Measurements from ENCODE around the gene CCNB3.

The CCNB3 gene, protein sequence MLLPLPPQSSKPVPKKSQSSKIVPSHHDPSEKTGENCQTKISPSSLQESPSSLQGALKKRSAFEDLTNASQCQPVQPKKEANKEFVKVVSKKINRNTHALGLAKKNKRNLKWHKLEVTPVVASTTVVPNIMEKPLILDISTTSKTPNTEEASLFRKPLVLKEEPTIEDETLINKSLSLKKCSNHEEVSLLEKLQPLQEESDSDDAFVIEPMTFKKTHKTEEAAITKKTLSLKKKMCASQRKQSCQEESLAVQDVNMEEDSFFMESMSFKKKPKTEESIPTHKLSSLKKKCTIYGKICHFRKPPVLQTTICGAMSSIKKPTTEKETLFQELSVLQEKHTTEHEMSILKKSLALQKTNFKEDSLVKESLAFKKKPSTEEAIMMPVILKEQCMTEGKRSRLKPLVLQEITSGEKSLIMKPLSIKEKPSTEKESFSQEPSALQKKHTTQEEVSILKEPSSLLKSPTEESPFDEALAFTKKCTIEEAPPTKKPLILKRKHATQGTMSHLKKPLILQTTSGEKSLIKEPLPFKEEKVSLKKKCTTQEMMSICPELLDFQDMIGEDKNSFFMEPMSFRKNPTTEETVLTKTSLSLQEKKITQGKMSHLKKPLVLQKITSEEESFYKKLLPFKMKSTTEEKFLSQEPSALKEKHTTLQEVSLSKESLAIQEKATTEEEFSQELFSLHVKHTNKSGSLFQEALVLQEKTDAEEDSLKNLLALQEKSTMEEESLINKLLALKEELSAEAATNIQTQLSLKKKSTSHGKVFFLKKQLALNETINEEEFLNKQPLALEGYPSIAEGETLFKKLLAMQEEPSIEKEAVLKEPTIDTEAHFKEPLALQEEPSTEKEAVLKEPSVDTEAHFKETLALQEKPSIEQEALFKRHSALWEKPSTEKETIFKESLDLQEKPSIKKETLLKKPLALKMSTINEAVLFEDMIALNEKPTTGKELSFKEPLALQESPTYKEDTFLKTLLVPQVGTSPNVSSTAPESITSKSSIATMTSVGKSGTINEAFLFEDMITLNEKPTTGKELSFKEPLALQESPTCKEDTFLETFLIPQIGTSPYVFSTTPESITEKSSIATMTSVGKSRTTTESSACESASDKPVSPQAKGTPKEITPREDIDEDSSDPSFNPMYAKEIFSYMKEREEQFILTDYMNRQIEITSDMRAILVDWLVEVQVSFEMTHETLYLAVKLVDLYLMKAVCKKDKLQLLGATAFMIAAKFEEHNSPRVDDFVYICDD (N-terminal part only)

DNA sequence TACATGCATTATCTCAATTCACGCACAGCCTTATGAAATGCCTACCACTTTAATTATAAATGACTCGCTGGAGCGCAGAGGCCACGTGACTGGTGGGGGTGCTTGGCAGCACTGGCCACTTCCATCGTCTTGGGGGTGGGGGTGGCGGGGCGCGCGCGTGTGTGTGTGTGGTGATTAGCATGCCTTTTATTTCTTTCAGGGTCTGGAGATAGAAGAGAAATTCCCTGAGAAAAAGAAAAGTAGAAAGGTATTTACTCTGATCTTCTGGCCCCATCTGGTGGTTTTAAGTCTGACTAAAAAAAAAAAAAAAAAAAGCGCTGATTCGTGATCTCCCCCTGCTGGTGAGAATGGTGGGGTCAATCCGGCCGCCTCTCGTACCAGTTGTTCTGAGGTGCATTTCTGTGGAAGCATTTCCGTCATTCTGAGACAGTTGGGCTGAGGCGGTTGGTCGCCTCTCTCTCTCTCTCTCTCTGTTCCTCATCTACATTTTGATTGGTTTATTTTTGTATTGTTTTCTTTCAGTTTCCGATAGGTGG is at the start of gene CCNB3:
CCNB3 (plus strand) TSS at position 402 of the 536 bp plus-strand sequence. CDS start 80,399 bp downstream, outside the sequence.
- Histone ChIP-seq H3K9me3 (ENCODE audit: control insufficient read depth, low read length) (no peaks in the 10 kb centered on the region), H3K27me3 (replicated peaks; ENCODE audit: control insufficient read depth, insufficient read depth, low read length) (peaks cover 18% of the 10 kb centered on the region), H3K4me1 (ENCODE audit: control insufficient read depth, insufficient read depth, low read length) (no peaks in the 10 kb centered on the region), H3K4me3 (ENCODE audit: low read length) (peak within 1 kb of the TSS; percentile 53), H3K9ac (ENCODE audit: low read length) (peak within 1 kb of the TSS; percentile 60), H3K36me3 (ENCODE audit: control insufficient read depth, insufficient read depth, low read length, severe bottlenecking) (no peaks in the 10 kb centered on the region)
- DNase-seq (ENCODE audit: low read depth), result peak; percentile 74

DNA sequence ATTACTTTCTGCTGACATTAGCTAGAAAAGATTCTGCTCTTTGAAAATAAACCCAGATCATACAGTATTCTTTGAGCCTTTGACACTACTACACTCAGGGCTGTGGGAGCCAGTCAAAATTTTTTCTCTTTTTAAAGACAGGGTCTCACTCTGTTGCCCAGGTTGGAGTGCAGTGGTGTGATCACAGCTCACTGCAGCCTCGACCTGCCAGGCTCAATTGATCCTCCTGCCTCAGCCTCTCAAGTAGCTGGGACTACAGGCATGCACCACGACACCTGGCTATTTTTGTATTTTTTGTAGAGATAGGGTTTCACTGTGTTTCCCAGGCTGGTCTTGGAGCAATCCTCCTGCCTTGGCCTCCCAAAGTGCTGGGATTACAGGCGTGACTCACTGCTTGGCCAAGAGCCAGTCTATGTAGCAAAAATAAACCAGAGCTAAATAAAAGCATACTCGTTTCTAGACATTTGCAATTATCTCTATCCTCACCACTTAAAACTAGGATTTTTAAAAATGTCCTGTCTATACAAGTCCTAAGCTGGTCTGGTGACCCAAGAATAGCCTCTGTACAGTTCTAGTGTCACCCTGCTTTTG is 46.9 kb upstream of the CCNB3 start:
- Histone ChIP-seq H3K27me3 (replicated peaks; ENCODE audit: control insufficient read depth, insufficient read depth, low read length) (peaks cover 20% of the 10 kb centered on the region), H3K4me1 (ENCODE audit: control insufficient read depth, insufficient read depth, low read length) (peaks cover 2% of the 10 kb centered on the region), H3K36me3 (ENCODE audit: control insufficient read depth, insufficient read depth, low read length, severe bottlenecking) (no peaks in the 10 kb centered on the region), H3K9me3 (ENCODE audit: control insufficient read depth, low read length) (peaks cover 8% of the 10 kb centered on the region), H3K4me3 (ENCODE audit: low read length) (no peak overlapping the region), H3K9ac (ENCODE audit: low read length) (no peak overlapping the region)
- DNase-seq (ENCODE audit: low read depth), result peak; percentile 6

DNA sequence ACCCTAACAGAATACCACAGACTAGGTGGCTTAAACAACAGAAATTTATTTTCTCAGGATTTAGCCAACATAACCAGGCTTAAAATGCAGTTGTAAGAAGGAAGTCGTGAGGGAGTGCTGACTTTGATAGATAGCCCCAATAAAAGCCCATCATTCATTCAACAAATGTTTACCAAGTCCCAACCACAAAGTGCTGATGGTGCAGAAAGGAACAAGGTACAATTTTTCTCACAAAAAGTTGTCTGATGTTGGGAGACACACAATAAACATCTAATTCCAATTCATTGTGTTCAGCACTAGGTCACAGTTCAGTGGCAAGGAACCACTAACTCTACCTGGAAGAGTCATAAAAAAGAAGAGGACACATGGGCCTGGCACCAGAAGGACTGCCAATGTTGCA is 46.0 kb upstream of the CCNB3 start:
- Histone ChIP-seq H3K9me3 (ENCODE audit: control insufficient read depth, low read length) (peaks cover 8% of the 10 kb centered on the region), H3K9ac (ENCODE audit: low read length) (no peak overlapping the region), H3K4me1 (ENCODE audit: control insufficient read depth, insufficient read depth, low read length) (no peaks in the 10 kb centered on the region), H3K27me3 (replicated peaks; ENCODE audit: control insufficient read depth, insufficient read depth, low read length) (peaks cover 20% of the 10 kb centered on the region), H3K36me3 (ENCODE audit: control insufficient read depth, insufficient read depth, low read length, severe bottlenecking) (no peaks in the 10 kb centered on the region), H3K4me3 (ENCODE audit: low read length) (no peak overlapping the region)
- no peak for DNase-seq (ENCODE audit: low read depth)

DNA sequence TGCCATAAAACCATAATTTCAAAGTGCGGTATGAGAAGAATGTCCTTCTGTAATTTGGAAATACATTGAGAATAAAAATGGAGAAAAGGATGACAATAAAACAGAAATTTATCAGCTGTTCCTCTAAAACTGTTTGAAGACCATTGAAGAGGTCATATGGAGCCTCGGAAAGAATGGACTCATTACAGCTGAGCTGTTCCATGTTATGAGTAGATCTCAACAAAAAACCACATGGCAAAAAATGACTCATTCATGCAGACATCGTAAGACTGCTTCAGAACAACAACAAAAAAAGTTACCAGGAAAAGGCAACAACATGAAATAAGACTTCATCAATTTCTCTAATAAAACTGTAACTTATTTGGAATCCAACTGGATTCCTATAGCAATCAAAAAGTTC is 43.4 kb upstream of the CCNB3 start:
- H3K9me3 ChIP-seq (ENCODE audit: control insufficient read depth, low read length), result peaks cover 3% of the 10 kb centered on the region
- H3K4me3 ChIP-seq (ENCODE audit: low read length), result no peak overlapping the region
- no peaks in the 10 kb centered on the region for H3K36me3 ChIP-seq (ENCODE audit: control insufficient read depth, insufficient read depth, low read length, severe bottlenecking)
- peak; percentile 4 for DNase-seq (ENCODE audit: low read depth)
- H3K9ac ChIP-seq (ENCODE audit: low read length), result no peak overlapping the region
- peaks cover 28% of the 10 kb centered on the region for H3K27me3 ChIP-seq (replicated peaks; ENCODE audit: control insufficient read depth, insufficient read depth, low read length)
- no peaks in the 10 kb centered on the region for H3K4me1 ChIP-seq (ENCODE audit: control insufficient read depth, insufficient read depth, low read length)

DNA sequence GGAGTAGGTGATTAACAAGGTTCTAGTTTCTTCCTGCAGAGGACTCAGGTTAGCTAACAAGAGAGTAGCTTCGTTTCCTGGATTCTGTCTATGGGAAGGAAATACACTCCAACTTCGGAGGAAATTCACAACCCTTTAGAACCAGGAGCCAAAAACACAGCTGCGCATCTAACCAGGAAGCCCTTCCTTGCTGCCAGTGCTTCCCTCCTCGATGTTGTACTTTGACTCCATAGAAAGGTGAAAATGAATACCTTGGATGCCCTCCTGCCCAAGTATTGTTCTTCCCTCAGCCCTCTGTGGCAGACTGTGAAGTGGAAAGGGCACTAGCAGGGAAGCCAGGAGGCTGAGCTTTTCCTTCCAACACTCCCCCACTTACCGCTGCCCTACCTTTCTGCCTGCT is 38.8 kb upstream of the CCNB3 start:
- Histone ChIP-seq H3K4me1 (ENCODE audit: control insufficient read depth, insufficient read depth, low read length) (no peaks in the 10 kb centered on the region), H3K9ac (ENCODE audit: low read length) (no peak overlapping the region), H3K36me3 (ENCODE audit: control insufficient read depth, insufficient read depth, low read length, severe bottlenecking) (no peaks in the 10 kb centered on the region), H3K27me3 (replicated peaks; ENCODE audit: control insufficient read depth, insufficient read depth, low read length) (peaks cover 31% of the 10 kb centered on the region), H3K9me3 (ENCODE audit: control insufficient read depth, low read length) (peaks cover 3% of the 10 kb centered on the region), H3K4me3 (ENCODE audit: low read length) (no peak overlapping the region)
- DNase-seq (ENCODE audit: low read depth), result no peak

DNA sequence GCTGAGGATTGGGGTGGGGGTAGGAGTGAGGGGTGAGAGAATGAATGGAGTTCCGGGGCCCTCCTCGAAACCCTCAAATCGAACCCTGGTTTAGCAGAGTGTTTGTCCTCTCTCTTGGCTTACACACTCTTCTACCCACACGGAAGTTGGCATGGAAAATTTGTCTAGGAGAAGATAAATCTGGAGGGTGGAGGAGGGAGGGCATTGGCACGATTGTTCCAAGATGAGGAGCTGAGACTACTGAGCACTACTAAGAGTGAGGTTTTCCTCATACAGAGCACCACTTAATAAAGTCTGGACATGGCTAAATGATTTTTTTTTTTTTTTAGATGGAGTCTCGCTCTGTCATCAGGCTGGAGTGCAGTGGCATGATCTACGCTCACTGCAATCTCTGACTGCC is 37.2 kb upstream of the CCNB3 start:
- no peak for DNase-seq (ENCODE audit: low read depth)
- no peak overlapping the region for H3K9ac ChIP-seq (ENCODE audit: low read length)
- H3K36me3 ChIP-seq (ENCODE audit: control insufficient read depth, insufficient read depth, low read length, severe bottlenecking), result no peaks in the 10 kb centered on the region
- no peak overlapping the region for H3K4me3 ChIP-seq (ENCODE audit: low read length)
- H3K4me1 ChIP-seq (ENCODE audit: control insufficient read depth, insufficient read depth, low read length), result no peaks in the 10 kb centered on the region
- H3K9me3 ChIP-seq (ENCODE audit: control insufficient read depth, low read length), result peaks cover 3% of the 10 kb centered on the region
- peaks cover 34% of the 10 kb centered on the region for H3K27me3 ChIP-seq (replicated peaks; ENCODE audit: control insufficient read depth, insufficient read depth, low read length)

DNA sequence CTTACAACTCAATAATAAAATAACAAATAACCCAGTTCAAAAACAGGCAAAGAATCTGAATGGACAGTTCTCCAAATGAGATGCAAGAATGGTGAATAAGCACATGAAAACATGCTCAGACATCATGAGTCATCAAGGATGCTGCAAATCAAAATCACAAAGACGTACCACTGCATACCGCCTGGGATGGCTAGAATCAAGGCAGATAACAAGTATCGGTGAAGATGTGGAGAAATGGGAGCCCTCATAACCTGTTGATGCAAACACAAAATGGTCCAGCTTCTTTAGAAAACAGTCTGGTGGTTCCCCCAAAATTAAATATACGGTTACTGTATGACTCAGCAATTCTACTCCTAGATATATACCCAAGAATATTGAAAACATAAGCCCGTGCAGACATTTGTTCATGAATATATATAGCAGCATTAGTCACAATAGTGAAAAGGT is 36.3 kb upstream of the CCNB3 start:
- no peak for DNase-seq (ENCODE audit: low read depth)

DNA sequence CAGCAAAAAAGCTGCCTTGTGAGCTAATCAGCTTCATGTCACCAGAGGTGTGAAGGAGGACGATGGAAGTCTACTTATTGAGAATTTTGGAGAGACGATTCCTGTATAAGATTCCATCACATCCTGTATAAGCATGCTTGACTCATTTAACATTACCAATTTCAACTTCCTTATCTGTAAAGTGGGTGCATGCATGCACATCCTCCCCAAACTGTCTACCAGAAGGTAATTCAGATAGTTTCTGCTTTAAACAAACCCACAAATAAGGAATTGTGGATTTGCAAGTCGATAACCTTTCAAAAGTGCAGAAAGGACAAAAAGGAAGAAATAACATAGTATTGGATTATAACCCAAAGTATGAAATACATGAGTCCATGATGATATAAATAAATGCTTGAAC is 34.8 kb upstream of the CCNB3 start:
- Histone ChIP-seq H3K36me3 (ENCODE audit: control insufficient read depth, insufficient read depth, low read length, severe bottlenecking) (no peaks in the 10 kb centered on the region), H3K9me3 (ENCODE audit: control insufficient read depth, low read length) (peaks cover 7% of the 10 kb centered on the region), H3K9ac (ENCODE audit: low read length) (no peak overlapping the region), H3K27me3 (replicated peaks; ENCODE audit: control insufficient read depth, insufficient read depth, low read length) (peaks cover 36% of the 10 kb centered on the region), H3K4me3 (ENCODE audit: low read length) (no peak overlapping the region), H3K4me1 (ENCODE audit: control insufficient read depth, insufficient read depth, low read length) (no peaks in the 10 kb centered on the region)
- no peak for DNase-seq (ENCODE audit: low read depth)

More for the DNA sequence above, 36.3 kb upstream of the CCNB3 start:
- Histone ChIP-seq H3K36me3 (ENCODE audit: control insufficient read depth, insufficient read depth, low read length, severe bottlenecking) (no peaks in the 10 kb centered on the region), H3K4me1 (ENCODE audit: control insufficient read depth, insufficient read depth, low read length) (no peaks in the 10 kb centered on the region), H3K27me3 (replicated peaks; ENCODE audit: control insufficient read depth, insufficient read depth, low read length) (peaks cover 36% of the 10 kb centered on the region), H3K9me3 (ENCODE audit: control insufficient read depth, low read length) (peaks cover 3% of the 10 kb centered on the region), H3K9ac (ENCODE audit: low read length) (no peak overlapping the region), H3K4me3 (ENCODE audit: low read length) (no peak overlapping the region)

DNA sequence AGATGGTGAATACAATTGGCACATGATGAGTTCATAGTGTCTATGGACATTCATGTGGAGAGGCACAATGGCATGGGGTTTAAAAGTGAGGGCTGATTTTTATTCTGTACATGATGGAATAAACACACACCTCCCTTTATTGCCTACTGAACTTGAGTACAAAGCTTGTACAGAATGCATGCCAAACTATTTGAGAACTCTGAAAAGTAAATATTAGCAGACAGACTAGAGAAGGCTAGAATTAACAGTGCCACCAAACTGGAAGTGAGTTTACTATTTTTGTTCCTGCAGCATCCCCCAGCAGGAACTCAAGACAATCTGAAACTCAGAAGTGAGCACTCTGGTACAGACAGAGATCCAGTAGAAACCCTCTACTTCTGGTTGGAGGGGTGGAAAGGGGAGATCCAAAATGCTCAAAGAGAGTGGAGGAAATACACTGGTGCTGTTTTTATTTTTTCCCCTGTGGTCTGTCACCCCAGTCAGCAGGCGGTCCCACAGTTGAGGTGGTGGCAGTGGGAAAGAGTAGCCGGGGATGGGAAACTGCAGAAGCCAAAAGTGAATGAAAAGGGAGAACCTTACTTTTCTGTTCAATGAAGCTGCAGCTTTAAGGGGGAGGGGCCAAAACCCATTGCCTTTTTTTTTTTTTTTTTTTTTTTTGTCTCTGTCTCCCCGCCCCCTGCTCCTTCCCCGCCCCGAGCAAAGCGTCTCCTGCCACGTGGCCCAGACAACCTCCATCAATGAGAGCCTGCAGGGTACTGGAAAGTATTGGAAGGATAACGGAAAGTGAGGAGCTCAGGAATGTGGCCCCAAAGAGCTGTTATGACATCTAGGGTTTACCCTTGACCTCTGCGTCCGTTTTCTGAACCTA is 24.3 kb upstream of the CCNB3 start:
- no peak for DNase-seq (ENCODE audit: low read depth)
- H3K9me3 ChIP-seq (ENCODE audit: control insufficient read depth, low read length), result peaks cover 5% of the 10 kb centered on the region
- no peaks in the 10 kb centered on the region for H3K36me3 ChIP-seq (ENCODE audit: control insufficient read depth, insufficient read depth, low read length, severe bottlenecking)
- H3K4me3 ChIP-seq (ENCODE audit: low read length), result no peak overlapping the region
- no peak overlapping the region for H3K9ac ChIP-seq (ENCODE audit: low read length)
- H3K27me3 ChIP-seq (replicated peaks; ENCODE audit: control insufficient read depth, insufficient read depth, low read length), result peaks cover 23% of the 10 kb centered on the region
- H3K4me1 ChIP-seq (ENCODE audit: control insufficient read depth, insufficient read depth, low read length), result no peaks in the 10 kb centered on the region

DNA sequence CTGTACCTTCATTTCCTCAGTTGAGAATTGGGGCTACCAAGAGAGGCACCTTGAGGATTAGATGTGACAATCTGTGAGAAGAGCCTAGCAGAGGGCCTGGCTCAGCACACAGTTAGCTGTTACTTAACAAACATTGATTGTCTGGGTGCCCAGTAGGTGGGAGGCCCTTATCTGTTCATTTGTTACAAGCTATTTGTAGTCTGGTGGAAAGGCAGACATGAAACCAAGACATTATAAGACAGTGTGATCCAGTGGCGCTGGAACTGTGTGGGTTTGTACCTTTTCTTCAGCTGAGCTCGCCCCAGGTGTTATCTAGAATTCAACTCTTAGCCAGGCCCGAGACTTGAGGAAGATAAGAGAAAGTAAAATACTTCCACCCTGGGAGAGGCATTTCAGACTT is 20.7 kb upstream of the CCNB3 start:
- Histone ChIP-seq H3K9me3 (ENCODE audit: control insufficient read depth, low read length) (peaks cover 5% of the 10 kb centered on the region), H3K4me1 (ENCODE audit: control insufficient read depth, insufficient read depth, low read length) (no peaks in the 10 kb centered on the region)

More for the DNA sequence above, 20.7 kb upstream of the CCNB3 start:
- H3K9ac ChIP-seq (ENCODE audit: low read length), result no peak overlapping the region
- no peak overlapping the region for H3K4me3 ChIP-seq (ENCODE audit: low read length)
- no peak for DNase-seq (ENCODE audit: low read depth)
- H3K27me3 ChIP-seq (replicated peaks; ENCODE audit: control insufficient read depth, insufficient read depth, low read length), result peaks cover 29% of the 10 kb centered on the region
- no peaks in the 10 kb centered on the region for H3K36me3 ChIP-seq (ENCODE audit: control insufficient read depth, insufficient read depth, low read length, severe bottlenecking)

Data from adipocyte (in vitro differentiated cells).